IPS-15b (cell line): Measurements from ENCODE around the gene LRRC70.
"Not testable (repeated sequence)": the region's sequence is repeated elsewhere in the genome, so short reads cannot be mapped to it uniquely, and the experiment has no call there.

ENCODE experiments used
- H3K27me3 ChIP-seq: one replicate; pipeline ENCODE4 v1.6.1; 2013; ENCODE audit warnings: low read length; ENCODE audit not compliant: control insufficient read depth, insufficient read depth
- H3K36me3 ChIP-seq: one replicate; pipeline ENCODE4 v1.6.1; 2013; ENCODE audit warnings: low read length; ENCODE audit not compliant: control insufficient read depth, insufficient read depth
- H3K4me1 ChIP-seq: one replicate; pipeline ENCODE4 v1.6.1; 2013; ENCODE audit warnings: mild to moderate bottlenecking, low read length; ENCODE audit not compliant: control insufficient read depth, insufficient read depth
- H3K4me3 ChIP-seq: one replicate; pipeline ENCODE4 v1.5.1; 2013; ENCODE audit warnings: low read depth, low read length
- H3K9ac ChIP-seq: one replicate; pipeline ENCODE4 v1.6.1; 2013; ENCODE audit warnings: low read depth, mild to moderate bottlenecking, low read length
- H3K9me3 ChIP-seq: one replicate; pipeline ENCODE4 v1.6.1; 2013; ENCODE audit warnings: mild to moderate bottlenecking, low read length; ENCODE audit not compliant: control insufficient read depth, insufficient read depth

The LRRC70 gene

GRCh38 chr5:62558941-62559340, 19.7 kb upstream of the LRRC70 start:
- no peak overlapping the region for H3K9ac ChIP-seq
- H3K9me3 ChIP-seq: no peaks in the 10 kb centered on the region
- H3K4me1 ChIP-seq: no peaks in the 10 kb centered on the region
- no peak overlapping the region for H3K4me3 ChIP-seq
- H3K27me3 ChIP-seq: no peaks in the 10 kb centered on the region
- no peaks in the 10 kb centered on the region for H3K36me3 ChIP-seq

- H3K9ac ChIP-seq: no peak overlapping the region
- no peaks in the 10 kb centered on the region for H3K36me3 ChIP-seq
- H3K9me3 ChIP-seq: no peaks in the 10 kb centered on the region
- no peak overlapping the region for H3K4me3 ChIP-seq
- H3K27me3 ChIP-seq: no peaks in the 10 kb centered on the region
- H3K4me1 ChIP-seq: no peaks in the 10 kb centered on the region
These were observed 17.8 kb upstream of the LRRC70 start for GRCh38 chr5:62560786-62561185.

- Histone ChIP-seq H3K9ac (no peak overlapping the region), H3K4me3 (no peak overlapping the region), H3K27me3 (no peaks in the 10 kb centered on the region), H3K36me3 (no peaks in the 10 kb centered on the region), H3K9me3 (no peaks in the 10 kb centered on the region), H3K4me1 (no peaks in the 10 kb centered on the region)
These were observed 16.7 kb upstream of the LRRC70 start for GRCh38 chr5:62561896-62562295.

GRCh38 chr5:62562867-62563266, 15.8 kb upstream of the LRRC70 start:
- H3K27me3 ChIP-seq: no peaks in the 10 kb centered on the region
- H3K4me1 ChIP-seq: no peaks in the 10 kb centered on the region
- H3K9me3 ChIP-seq: no peaks in the 10 kb centered on the region
- no peak overlapping the region for H3K4me3 ChIP-seq
- peaks cover 2% of the 10 kb centered on the region for H3K36me3 ChIP-seq
- H3K9ac ChIP-seq: no peak overlapping the region

GRCh38 chr5:62564101-62564500, 14.5 kb upstream of the LRRC70 start:
- Histone ChIP-seq H3K9ac (no peak overlapping the region), H3K4me3 (no peak overlapping the region), H3K9me3 (no peaks in the 10 kb centered on the region), H3K36me3 (peaks cover 2% of the 10 kb centered on the region), H3K4me1 (peaks cover under 1% of the 10 kb centered on the region), H3K27me3 (no peaks in the 10 kb centered on the region)

GRCh38 chr5:62565740-62566139, 12.9 kb upstream of the LRRC70 start:
- H3K9ac ChIP-seq, H3K36me3 ChIP-seq, H3K4me1 ChIP-seq, H3K27me3 ChIP-seq, H3K9me3 ChIP-seq, H3K4me3 ChIP-seq: not testable (repeated sequence)

GRCh38 chr5:62568143-62568542, 10.5 kb upstream of the LRRC70 start:
- peaks cover 4% of the 10 kb centered on the region for H3K4me1 ChIP-seq
- no peak overlapping the region for H3K9ac ChIP-seq
- H3K4me3 ChIP-seq: no peak overlapping the region
- H3K27me3 ChIP-seq: no peaks in the 10 kb centered on the region
- no peaks in the 10 kb centered on the region for H3K9me3 ChIP-seq
- H3K36me3 ChIP-seq: peaks cover 2% of the 10 kb centered on the region

GRCh38 chr5:62568800-62569432, 9.7 kb upstream of the LRRC70 start:
- Histone ChIP-seq H3K36me3 (peaks cover 2% of the 10 kb centered on the region), H3K4me1 (peaks cover 4% of the 10 kb centered on the region), H3K27me3 (no peaks in the 10 kb centered on the region), H3K4me3 (no peak overlapping the region), H3K9ac (no peak overlapping the region), H3K9me3 (no peaks in the 10 kb centered on the region)

- peaks cover 4% of the 10 kb centered on the region for H3K4me1 ChIP-seq
- no peak overlapping the region for H3K4me3 ChIP-seq
- H3K27me3 ChIP-seq: no peaks in the 10 kb centered on the region
- H3K9ac ChIP-seq: no peak overlapping the region
- peaks cover 2% of the 10 kb centered on the region for H3K36me3 ChIP-seq
- no peaks in the 10 kb centered on the region for H3K9me3 ChIP-seq
These were observed 9.1 kb upstream of the LRRC70 start for GRCh38 chr5:62569470-62569869.

- Histone ChIP-seq H3K9me3 (no peaks in the 10 kb centered on the region), H3K9ac (no peak overlapping the region), H3K4me1 (peaks cover 4% of the 10 kb centered on the region), H3K36me3 (no peaks in the 10 kb centered on the region), H3K27me3 (no peaks in the 10 kb centered on the region), H3K4me3 (no peak overlapping the region)
These were observed 5.6 kb upstream of the LRRC70 start for GRCh38 chr5:62572918-62573514.

GRCh38 chr5:62574599-62574998, 4.0 kb upstream of the LRRC70 start:
- Histone ChIP-seq H3K4me1 (no peaks in the 10 kb centered on the region), H3K9ac (no peak overlapping the region), H3K36me3 (no peaks in the 10 kb centered on the region), H3K4me3 (no peak overlapping the region), H3K9me3 (no peaks in the 10 kb centered on the region), H3K27me3 (no peaks in the 10 kb centered on the region)

- Histone ChIP-seq H3K36me3 (no peaks in the 10 kb centered on the region), H3K27me3 (no peaks in the 10 kb centered on the region), H3K9ac (no peak overlapping the region), H3K4me3 (no peak overlapping the region), H3K9me3 (no peaks in the 10 kb centered on the region), H3K4me1 (no peaks in the 10 kb centered on the region)
These were observed 3.6 kb upstream of the LRRC70 start for GRCh38 chr5:62575066-62575465.
